OCI-LY7 (cell line): ENCODE results near the gene RCE1. TPM values are rescaled to one million over a fixed set of nuclear protein-coding genes. Genes with fewer than 3 reads are reported as not detected.

ENCODE experiments used
- BruUV-seq: library from RNA; stranded (reverse); fragments of 400-500 nt; replicated peaks from 2 replicates; lab custom pipeline; 2021; lab: Mats Ljungman, UMichigan
- CTCF ChIA-PET: fragments of 300-600 bp; sonication (Branson Sonifier 250); formaldehyde crosslinking; loops from one replicate; lab custom pipeline; 2022; ENCODE audit warnings: antibody characterized with exemption; ENCODE audit not compliant: unreplicated experiment; lab: Charles Lee
- POLR2A ChIA-PET: fragments of 300-600 bp; sonication (Branson Sonifier 250); formaldehyde crosslinking; loops from one replicate; lab custom pipeline; 2022; ENCODE audit warnings: antibody characterized with exemption; lab: Charles Lee
- DNase-seq: peaks from one replicate; pipeline ENCODE4 v3.0.0-alpha.2; 2015; ENCODE audit warnings: low spot score
- H2AFZ ChIP-seq: fragments of 200-600 bp; sonication (generic), shearing (Covaris generic); 2 replicates; pipeline ENCODE4 v1.6.1; 2014; ENCODE audit warnings: mild to moderate bottlenecking, antibody characterized with exemption, low read length, moderate library complexity
- H3K27ac ChIP-seq: fragments of 200-600 bp; sonication (generic); 2 replicates; pipeline ENCODE4 v1.5.1; 2014; ENCODE audit warnings: mixed run types, low read depth, mild to moderate bottlenecking, moderate library complexity, low read length, inconsistent platforms; ENCODE audit not compliant: poor library complexity, severe bottlenecking
- H3K36me3 ChIP-seq: fragments of 200-600 bp; sonication (generic); 2 replicates; pipeline ENCODE4 v1.6.1; 2014; ENCODE audit warnings: mild to moderate bottlenecking, antibody characterized with exemption, low read length, moderate library complexity, mixed read lengths; ENCODE audit not compliant: insufficient read depth
- H3K4me1 ChIP-seq: fragments of 200-600 bp; sonication (generic); 2 replicates; pipeline ENCODE4 v1.5.1; 2014; ENCODE audit warnings: mild to moderate bottlenecking, low read length; ENCODE audit not compliant: insufficient read depth, poor library complexity, severe bottlenecking
- H3K4me2 ChIP-seq: fragments of 200-600 bp; sonication (generic); 2 replicates; pipeline ENCODE4 v1.6.1; 2014; ENCODE audit warnings: mild to moderate bottlenecking, low read length
- H3K4me3 ChIP-seq: fragments of 200-600 bp; sonication (generic); 2 replicates; pipeline ENCODE4 v1.5.1; 2014; ENCODE audit warnings: mild to moderate bottlenecking, low read depth, low read length; ENCODE audit not compliant: poor library complexity, severe bottlenecking
- H3K79me2 ChIP-seq: fragments of 200-600 bp; sonication (generic); 2 replicates; pipeline ENCODE4 v1.6.1; 2016; ENCODE audit warnings: low read depth, mild to moderate bottlenecking, low read length, moderate library complexity, mixed read lengths; ENCODE audit not compliant: insufficient read depth
- H3K9me2 ChIP-seq: fragments of 200-600 bp; sonication (generic); 2 replicates; pipeline ENCODE4 v1.6.1; 2016; ENCODE audit warnings: mild to moderate bottlenecking, low read length, mixed read lengths; ENCODE audit not compliant: insufficient read depth
- H3K9me3 ChIP-seq: fragments of 200-600 bp; sonication (generic); 2 replicates; pipeline ENCODE4 v1.6.1; 2014; ENCODE audit warnings: mild to moderate bottlenecking, mixed run types, low read length, mixed read lengths
- H4K20me1 ChIP-seq: fragments of 200-600 bp; sonication (generic); 2 replicates; pipeline ENCODE4 v1.6.1; 2014; ENCODE audit warnings: mild to moderate bottlenecking, antibody characterized with exemption, low read length, moderate library complexity, mixed read lengths; ENCODE audit not compliant: insufficient read depth
- CTCF ChIP-seq: fragments of 200-600 bp; sonication (generic); conservative IDR thresholded peaks from 2 replicates; pipeline ENCODE4 v1.5.1; 2014; ENCODE audit warnings: mild to moderate bottlenecking, antibody characterized with exemption, low read length, moderate library complexity, mixed read lengths
- EZH2phosphoT487 ChIP-seq: fragments of 200-600 bp; sonication (generic); IDR thresholded peaks from 2 replicates; pipeline ENCODE4 v1.6.1; 2018; ENCODE audit warnings: low read depth, borderline replicate concordance, mild to moderate bottlenecking, mixed run types, antibody characterized with exemption, low read length, moderate library complexity, mixed read lengths
- intact Hi-C: fragments of 100-400 bp; cut with micrococcal nuclease; formaldehyde crosslinking; loops from one replicate; pipeline ENCODE4 v1.10.0; 2022; ENCODE audit not compliant: unreplicated experiment
- total RNA-seq, 2 experiments: library from RNA; depleted of rRNA in 1 of 2; stranded (reverse); fragments of >200 nt in 1 of 2; shearing (Covaris generic) in 1 of 2; gene quantifications; 2 replicates each; pipeline ENCODE4 v1.2.3, GENCODE V29; 2014 to 2022

The RCE1 gene
- total RNA-seq, 2 experiments from 2014 or later, result 34.9 to 62.9 TPM

GRCh38 chr11:66875378-66875777 lies 32.1 kb downstream of the RCE1 start:
- CTCF ChIA-PET, result no interaction called here
- no TSS peak for BruUV-seq
- H3K9me3 ChIP-seq, result no peaks in the 10 kb centered on the region

GRCh38 chr11:66877588-66878385 lies 34.5 kb downstream of the RCE1 start:
- no peaks in the 10 kb centered on the region for H4K20me1 ChIP-seq
- POLR2A ChIA-PET, result interaction anchor here (1.0 kb wide), 1 partner anchor 11 kb away, joined by 3 read pairs; no protein-coding TSS in a partner anchor
- H3K9me3 ChIP-seq, result no peaks in the 10 kb centered on the region
- H3K27ac ChIP-seq, result no peak overlapping the region
- TF ChIP-seq EZH2phosphoT487 (no peak), CTCF (no peak)
- no peaks in the 10 kb centered on the region for H3K79me2 ChIP-seq
- H2AFZ ChIP-seq, result no peak overlapping the region
- no peaks in the 10 kb centered on the region for H3K9me2 ChIP-seq
- intact Hi-C loops, result no loop called here
- H3K4me1 ChIP-seq, result peaks cover 6% of the 10 kb centered on the region
- no peaks in the 10 kb centered on the region for H3K36me3 ChIP-seq
- CTCF ChIA-PET, result no interaction called here
- BruUV-seq, result no TSS peak
- H3K4me2 ChIP-seq, result no peak overlapping the region
- no peak overlapping the region for H3K4me3 ChIP-seq
- DNase-seq, result no peak

More at GRCh38 chr11:66875378-66875777, 32.1 kb downstream of the RCE1 start:
- intact Hi-C loops, result no loop called here
- Histone ChIP-seq H4K20me1 (no peaks in the 10 kb centered on the region), H3K36me3 (no peaks in the 10 kb centered on the region), H3K27ac (no peak overlapping the region), H3K4me3 (no peak overlapping the region), H3K9me2 (no peaks in the 10 kb centered on the region), H3K4me1 (peaks cover 3% of the 10 kb centered on the region), H2AFZ (no peak overlapping the region), H3K4me2 (no peak overlapping the region), H3K79me2 (no peaks in the 10 kb centered on the region)
- POLR2A ChIA-PET, result no interaction called here
- TF ChIP-seq EZH2phosphoT487 (no peak), CTCF (no peak)
- no peak for DNase-seq

- intact Hi-C loops, result no loop called here
- Histone ChIP-seq H4K20me1 (no peaks in the 10 kb centered on the region), H3K79me2 (no peaks in the 10 kb centered on the region), H3K36me3 (no peaks in the 10 kb centered on the region), H3K4me3 (no peak overlapping the region), H3K4me2 (no peak overlapping the region), H3K4me1 (peaks cover 6% of the 10 kb centered on the region), H3K27ac (no peak overlapping the region), H2AFZ (no peak overlapping the region), H3K9me3 (no peaks in the 10 kb centered on the region), H3K9me2 (no peaks in the 10 kb centered on the region)
- CTCF ChIA-PET, result no interaction called here
- BruUV-seq, result no TSS peak
- DNase-seq, result no peak
- TF ChIP-seq EZH2phosphoT487 (no peak), CTCF (no peak)
- POLR2A ChIA-PET, result interaction anchor here (1.0 kb wide), 1 partner anchor 11 kb away, joined by 3 read pairs; no protein-coding TSS in a partner anchor
Measured at GRCh38 chr11:66878474-66878873, 35.2 kb downstream of the RCE1 start.
